Cardiac muscle cell (in vitro differentiated cells and primary cell): ENCODE results near the gene SERINC1. TPM values are rescaled to one million over a fixed set of nuclear protein-coding genes. Genes with fewer than 3 reads are reported as not detected.
A peak's percentile ranks its signal among the peaks of the same experiment; 100 is the strongest.

ENCODE experiments used
- DNase-seq, 2 donors: peaks; one replicate each; pipeline versions ENCODE4 v3.0.0 to v3.0.0-alpha.2; 2010 to 2017; ENCODE audit warnings: low read depth in 1 of 2, low spot score in 1 of 2
- H3K27ac ChIP-seq: fragments of 200-600 bp; sonication (generic); 2 replicates; pipeline ENCODE4 v1.5.1; 2016
- H3K27me3 ChIP-seq: fragments of 200-600 bp; sonication (generic); 2 replicates; pipeline ENCODE4 v1.6.0; 2016; ENCODE audit warnings: control low read depth
- H3K36me3 ChIP-seq: fragments of 200-600 bp; sonication (generic); 2 replicates; pipeline ENCODE4 v1.5.1; 2016; ENCODE audit warnings: control low read depth
- H3K4me1 ChIP-seq: fragments of 200-600 bp; sonication (generic); 2 replicates; pipeline ENCODE4 v1.8.1; 2017; ENCODE audit warnings: low read depth, mild to moderate bottlenecking, mixed run types
- H3K4me3 ChIP-seq: fragments of 200-600 bp; sonication (generic); 2 replicates; pipeline ENCODE4 v1.5.1; 2016; ENCODE audit warnings: mild to moderate bottlenecking
- H3K9me3 ChIP-seq: fragments of 200-600 bp; sonication (generic); 2 replicates; pipeline ENCODE4 v1.5.1; 2017; ENCODE audit warnings: low read depth, mild to moderate bottlenecking, control low read depth
- polyA plus RNA-seq: library from polyadenylated mRNA; unstranded; fragments of >200 nt; fragmentation: Nextera tagmentation; extraction: Ambion mirVana; gene quantifications from 2 replicates; pipeline ENCODE4 v1.2.1, GENCODE V29; 2016
- total RNA-seq: library from RNA; depleted of rRNA; stranded (reverse); fragments of >200 nt; gene quantifications from 2 replicates; pipeline ENCODE4 v1.2.3, GENCODE V29; 2016
- TF ChIP-seq, protein P1 (sequence below): IDR thresholded peaks from 2 replicates; pipeline ENCODE4 v1.5.1; 2012; ENCODE audit warnings: low read depth, mild to moderate bottlenecking, low read length

The SERINC1 gene
- total and polyA plus RNA-seq, 2 experiments from 2014 or later: 91.5 to 140 TPM

DNA sequence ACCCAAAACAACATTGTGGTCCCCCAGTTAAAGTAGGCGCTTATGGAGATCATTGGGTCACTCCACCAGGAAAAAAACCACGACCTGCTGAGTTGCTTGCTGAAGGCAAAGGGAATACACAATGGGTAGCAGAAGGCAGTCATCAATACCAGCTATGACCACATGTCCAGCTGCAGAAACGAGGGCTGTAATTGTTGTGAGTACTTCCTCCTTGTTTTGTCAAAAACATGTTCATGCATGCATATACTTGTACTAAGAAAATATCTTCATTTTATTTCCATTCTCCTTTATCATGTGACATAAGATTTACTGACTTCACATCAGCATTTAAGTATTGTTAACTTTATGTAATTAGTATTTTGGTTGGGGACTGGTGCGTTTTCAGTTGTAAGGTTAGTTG lies 16.9 kb downstream of the SERINC1 start:
- H3K27ac ChIP-seq: no peak overlapping the region
- no peak overlapping the region for H3K4me3 ChIP-seq
- DNase-seq: no peak
- no peaks in the 10 kb centered on the region for H3K9me3 ChIP-seq
- peaks cover 63% of the 10 kb centered on the region for H3K36me3 ChIP-seq
- H3K27me3 ChIP-seq: no peaks in the 10 kb centered on the region
- TF ChIP-seq, protein P1, sequence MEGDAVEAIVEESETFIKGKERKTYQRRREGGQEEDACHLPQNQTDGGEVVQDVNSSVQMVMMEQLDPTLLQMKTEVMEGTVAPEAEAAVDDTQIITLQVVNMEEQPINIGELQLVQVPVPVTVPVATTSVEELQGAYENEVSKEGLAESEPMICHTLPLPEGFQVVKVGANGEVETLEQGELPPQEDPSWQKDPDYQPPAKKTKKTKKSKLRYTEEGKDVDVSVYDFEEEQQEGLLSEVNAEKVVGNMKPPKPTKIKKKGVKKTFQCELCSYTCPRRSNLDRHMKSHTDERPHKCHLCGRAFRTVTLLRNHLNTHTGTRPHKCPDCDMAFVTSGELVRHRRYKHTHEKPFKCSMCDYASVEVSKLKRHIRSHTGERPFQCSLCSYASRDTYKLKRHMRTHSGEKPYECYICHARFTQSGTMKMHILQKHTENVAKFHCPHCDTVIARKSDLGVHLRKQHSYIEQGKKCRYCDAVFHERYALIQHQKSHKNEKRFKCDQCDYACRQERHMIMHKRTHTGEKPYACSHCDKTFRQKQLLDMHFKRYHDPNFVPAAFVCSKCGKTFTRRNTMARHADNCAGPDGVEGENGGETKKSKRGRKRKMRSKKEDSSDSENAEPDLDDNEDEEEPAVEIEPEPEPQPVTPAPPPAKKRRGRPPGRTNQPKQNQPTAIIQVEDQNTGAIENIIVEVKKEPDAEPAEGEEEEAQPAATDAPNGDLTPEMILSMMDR: no peak
- H3K4me1 ChIP-seq: no peaks in the 10 kb centered on the region

DNA sequence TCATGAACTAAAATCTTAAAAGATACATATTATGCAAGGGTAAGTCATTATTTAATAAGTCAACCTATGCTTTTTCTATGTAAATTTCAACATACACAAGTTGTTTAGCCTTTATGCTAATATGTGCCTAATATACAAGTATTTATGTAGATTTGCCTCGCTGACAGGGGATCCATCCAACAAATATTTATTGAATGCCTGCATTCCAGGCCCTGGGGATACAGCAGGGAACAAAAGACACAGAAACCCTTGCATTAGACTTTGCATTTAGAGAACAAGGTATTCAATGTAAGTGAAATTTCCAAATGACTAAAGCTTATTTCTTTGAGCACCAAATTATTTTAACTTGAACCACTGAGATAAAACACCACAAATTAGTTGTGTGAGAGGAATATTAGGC lies 19.1 kb downstream of the SERINC1 start:
- no peaks in the 10 kb centered on the region for H3K27me3 ChIP-seq
- DNase-seq: no peak
- peaks cover 72% of the 10 kb centered on the region for H3K36me3 ChIP-seq
- no peak overlapping the region for H3K4me3 ChIP-seq
- H3K27ac ChIP-seq: no peak overlapping the region
- no peaks in the 10 kb centered on the region for H3K9me3 ChIP-seq
- TF ChIP-seq, protein P1: no peak
- H3K4me1 ChIP-seq: no peaks in the 10 kb centered on the region

DNA sequence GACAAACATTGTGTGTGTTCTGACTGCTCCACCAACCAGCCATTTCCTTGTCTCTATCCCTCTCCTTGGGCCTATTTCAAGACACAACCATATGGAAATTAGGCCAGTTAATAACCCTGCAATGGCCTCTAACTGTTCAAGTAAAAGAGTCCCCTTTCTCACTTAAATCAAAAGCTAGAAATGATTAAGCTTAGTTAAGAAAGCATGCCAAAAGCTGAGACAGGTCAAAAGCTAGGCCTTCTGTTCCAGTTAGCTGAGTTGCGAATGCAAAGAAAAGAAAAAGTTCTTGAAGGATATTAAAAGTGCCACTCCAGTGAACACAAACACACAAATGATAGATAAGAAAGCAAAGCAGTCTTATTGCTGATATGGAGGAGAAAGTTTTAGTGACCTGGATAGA lies 22.5 kb downstream of the SERINC1 start:
- DNase-seq: no peak
- TF ChIP-seq, protein P1: no peak

DNA sequence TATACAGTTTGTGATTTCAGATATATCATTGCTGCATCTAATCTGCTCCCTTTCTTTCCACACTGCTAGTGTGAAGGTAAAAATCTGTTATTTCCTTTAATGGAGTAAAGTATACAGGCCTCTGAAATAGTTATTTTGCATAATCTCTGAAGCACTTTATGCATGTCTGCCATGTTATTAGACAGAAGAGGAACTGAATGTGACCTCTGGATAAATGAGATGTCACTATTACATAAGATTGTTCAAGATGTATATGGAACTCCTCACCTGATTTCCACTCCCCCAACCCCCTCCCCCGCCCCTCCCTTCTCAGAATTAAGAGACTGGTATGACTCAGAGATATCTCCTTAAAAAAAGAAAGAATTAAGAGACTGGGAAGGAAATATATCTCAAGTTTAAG lies 26.3 kb downstream of the SERINC1 start:
- no peak for DNase-seq
- H3K27ac ChIP-seq: no peak overlapping the region
- H3K4me3 ChIP-seq: no peak overlapping the region
- TF ChIP-seq, protein P1: no peak
- H3K27me3 ChIP-seq: no peaks in the 10 kb centered on the region
- no peaks in the 10 kb centered on the region for H3K9me3 ChIP-seq
- no peaks in the 10 kb centered on the region for H3K4me1 ChIP-seq
- peaks cover 46% of the 10 kb centered on the region for H3K36me3 ChIP-seq

More for the DNA sequence above, 22.5 kb downstream of the SERINC1 start:
- peak overlapping the region; percentile 10 for H3K27ac ChIP-seq
- H3K27me3 ChIP-seq: no peaks in the 10 kb centered on the region
- no peaks in the 10 kb centered on the region for H3K9me3 ChIP-seq
- H3K4me1 ChIP-seq: no peaks in the 10 kb centered on the region
- H3K36me3 ChIP-seq: peaks cover 73% of the 10 kb centered on the region
- no peak overlapping the region for H3K4me3 ChIP-seq

DNA sequence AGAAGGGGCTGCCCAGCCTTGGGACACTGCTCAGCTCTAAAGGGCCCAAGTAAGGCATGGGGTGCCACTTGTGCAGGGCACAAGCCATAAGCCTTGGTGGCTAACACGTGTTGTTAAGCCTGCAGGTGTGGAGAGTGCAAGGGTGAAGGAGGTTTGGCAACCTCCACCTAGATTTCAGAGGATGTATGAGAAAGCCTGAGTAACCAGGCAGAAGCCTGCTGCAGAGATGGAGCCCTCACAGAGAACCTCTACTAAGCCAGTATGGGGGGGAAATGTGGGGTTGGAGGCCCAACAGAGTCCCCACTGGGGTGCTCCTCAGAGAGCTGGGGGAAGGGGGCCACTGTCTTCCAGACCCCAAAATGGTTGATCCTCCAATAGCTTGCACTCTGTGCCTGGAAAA lies 32.6 kb downstream of the SERINC1 start:
- H3K36me3 ChIP-seq: peaks cover 27% of the 10 kb centered on the region
- H3K27me3 ChIP-seq: no peaks in the 10 kb centered on the region
- H3K9me3 ChIP-seq: no peaks in the 10 kb centered on the region

More for the DNA sequence above, 32.6 kb downstream of the SERINC1 start:
- no peaks in the 10 kb centered on the region for H3K4me1 ChIP-seq
- no peak overlapping the region for H3K4me3 ChIP-seq
- no peak overlapping the region for H3K27ac ChIP-seq
- DNase-seq: no peak
- TF ChIP-seq, protein P1: no peak
